Measurements from ENCODE around the gene TNFRSF12A. TPM values are rescaled to one million over a fixed set of nuclear protein-coding genes. Genes with fewer than 3 reads are reported as not detected.

Gene TNFRSF12A
- polyA plus RNA-seq, 12 donors, result 17.2 to 159 (median 35.9) TPM; not detected in 1

DNA sequence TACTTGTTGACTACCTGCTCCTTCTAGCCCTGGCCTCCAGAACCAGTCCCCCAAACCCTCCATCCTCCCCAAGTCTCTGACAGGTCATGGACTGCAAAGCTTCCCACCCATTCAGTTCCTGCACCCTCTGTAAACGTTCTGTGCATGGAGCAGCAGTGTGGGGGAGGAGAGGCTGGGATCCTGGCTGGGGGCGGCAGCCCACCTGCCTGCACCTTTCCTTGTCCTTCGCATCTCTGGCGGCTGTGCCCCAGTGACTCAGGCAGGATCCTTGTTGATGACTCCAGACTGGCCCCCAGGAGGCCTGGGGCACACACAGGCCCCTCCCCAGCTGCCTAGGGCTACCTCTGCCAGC lies 38.3 kb upstream of the TNFRSF12A start:
- no peak for DNase-seq

DNA sequence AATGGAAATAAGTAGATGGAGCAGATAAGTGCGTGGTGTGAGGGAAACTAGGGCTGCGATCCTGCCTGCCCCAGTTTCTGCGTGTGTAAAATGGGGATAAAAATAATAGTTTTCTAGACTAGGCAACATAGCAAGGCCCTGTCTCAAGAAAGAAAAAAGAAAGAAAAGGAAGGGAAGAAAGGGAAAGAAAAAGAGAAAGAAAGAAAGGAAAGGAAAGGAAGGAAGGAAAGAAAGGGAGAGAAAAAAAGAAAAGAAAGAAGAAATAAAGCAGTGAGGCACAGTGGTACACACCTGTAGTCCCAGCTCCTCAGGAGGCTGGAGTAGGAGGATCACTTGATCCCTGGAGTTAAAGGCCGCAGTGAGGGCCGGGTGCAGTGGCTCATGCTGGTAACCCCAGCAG lies 37.8 kb upstream of the TNFRSF12A start:
- DNase-seq, result no peak

DNA sequence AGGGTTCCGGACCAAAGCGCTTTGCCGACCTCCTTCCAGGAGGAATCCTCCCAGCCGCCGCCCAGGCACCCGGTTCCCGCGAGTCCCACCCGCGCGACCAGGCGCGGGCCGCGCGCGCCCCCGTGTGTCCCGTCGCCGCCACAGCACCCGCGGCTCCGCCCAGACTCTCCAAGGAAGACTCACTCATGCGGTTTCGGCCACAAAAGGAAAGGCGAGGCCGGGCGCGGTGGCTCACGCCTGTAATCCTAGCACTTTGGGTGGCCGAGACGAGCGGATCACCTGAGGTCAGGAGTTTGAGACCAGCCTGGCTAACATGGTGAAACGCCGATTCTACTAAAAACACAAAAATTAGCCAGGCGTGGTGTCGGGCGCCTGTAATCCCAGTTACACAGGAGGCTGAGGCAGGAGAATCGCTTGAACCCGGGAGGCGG lies 36.4 kb upstream of the TNFRSF12A start:
- peak; percentile 52 for DNase-seq

DNA sequence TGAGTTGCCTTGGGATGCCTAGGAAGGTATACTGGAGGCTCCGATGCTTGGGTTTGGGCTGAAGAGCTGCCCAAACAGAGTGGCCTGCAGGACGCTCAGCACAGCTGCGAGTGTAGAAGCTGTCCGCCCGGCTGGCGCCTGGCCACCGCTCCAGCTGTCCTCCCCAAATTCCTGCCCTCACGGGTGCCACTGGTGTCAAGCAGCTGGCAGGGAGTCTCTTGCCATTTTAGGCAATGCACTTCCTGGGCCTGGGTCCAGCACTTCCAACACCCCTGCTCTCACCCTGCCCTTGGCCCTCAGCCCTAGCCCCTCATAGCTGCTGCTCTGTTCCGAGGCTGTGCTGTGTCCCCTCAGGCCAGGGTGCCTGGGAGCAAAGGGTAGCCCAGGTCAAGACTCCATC lies 34.7 kb upstream of the TNFRSF12A start:
- peak; percentile 66 for DNase-seq

DNA sequence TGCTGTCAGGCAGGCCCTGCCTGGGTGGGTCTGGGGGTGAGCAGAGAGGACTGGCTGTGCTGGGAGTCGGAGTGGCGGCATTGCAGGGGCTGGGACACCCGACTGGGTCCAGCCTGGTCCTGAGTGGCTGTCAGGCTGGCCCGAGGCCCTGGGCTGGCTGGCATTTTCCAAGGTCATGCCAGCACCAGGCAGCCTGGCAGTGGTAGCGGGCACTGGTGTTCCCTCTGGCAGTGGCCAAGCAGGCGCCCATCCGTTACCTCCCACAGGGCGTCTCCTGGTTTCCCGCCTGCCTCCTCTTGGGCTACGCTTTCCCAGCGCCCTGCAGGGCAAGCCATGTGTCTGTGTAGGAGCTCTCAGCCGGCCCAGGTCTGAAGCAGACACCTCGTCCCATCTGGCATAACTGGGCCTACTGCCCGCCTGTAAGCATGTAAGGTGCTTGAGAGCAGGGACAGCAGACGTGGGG lies 34.2 kb upstream of the TNFRSF12A start:
- DNase-seq, result no peak

DNA sequence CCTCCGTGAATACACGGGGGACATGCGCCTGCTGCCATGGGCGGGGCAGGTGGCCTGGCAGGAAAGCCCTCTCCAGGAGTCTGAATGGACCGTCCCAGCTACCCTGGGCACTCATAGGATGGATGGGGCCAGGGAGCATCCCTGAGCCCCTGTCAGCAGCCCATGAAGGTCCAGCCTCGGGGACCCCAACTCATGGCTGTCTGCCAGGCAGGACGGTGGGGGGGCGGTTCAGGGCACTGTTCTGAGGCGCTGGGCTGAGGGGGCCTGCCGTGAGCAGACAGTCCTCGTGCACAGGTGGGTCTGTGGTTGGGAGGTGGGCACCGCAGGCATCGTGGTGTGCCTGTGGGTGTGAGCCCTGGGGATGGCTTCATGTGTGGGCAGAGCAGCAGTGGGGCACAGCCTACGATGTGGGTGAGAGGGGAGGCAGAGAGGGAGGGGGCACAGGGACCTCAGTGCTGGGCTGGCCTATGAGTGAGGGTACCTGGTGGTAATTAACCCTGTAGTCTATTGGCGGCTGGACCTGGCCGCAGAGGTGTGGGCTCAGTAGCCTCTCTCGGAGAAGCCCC lies 33.5 kb upstream of the TNFRSF12A start:
- no peak for DNase-seq

DNA sequence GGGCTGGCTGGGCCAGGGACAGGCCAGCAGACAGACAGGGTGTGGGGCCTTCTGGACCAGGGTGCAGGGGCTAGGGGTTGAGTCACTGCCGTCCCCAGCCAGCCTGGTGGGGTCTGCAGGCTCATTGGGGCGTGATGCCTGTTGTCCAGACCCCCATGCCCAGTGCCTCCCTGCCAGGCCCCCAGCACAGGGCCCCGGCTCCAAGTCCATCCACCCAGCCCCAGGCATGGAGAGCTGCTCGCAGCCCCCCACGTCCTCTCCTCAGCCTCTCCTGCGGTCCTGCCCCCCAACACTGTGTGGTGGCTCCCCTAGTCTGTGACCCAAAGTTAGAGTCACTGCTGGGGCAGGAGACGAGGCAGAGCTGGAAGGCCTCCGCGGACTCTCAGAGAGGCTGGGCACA lies 32.9 kb upstream of the TNFRSF12A start:
- DNase-seq, result no peak

DNA sequence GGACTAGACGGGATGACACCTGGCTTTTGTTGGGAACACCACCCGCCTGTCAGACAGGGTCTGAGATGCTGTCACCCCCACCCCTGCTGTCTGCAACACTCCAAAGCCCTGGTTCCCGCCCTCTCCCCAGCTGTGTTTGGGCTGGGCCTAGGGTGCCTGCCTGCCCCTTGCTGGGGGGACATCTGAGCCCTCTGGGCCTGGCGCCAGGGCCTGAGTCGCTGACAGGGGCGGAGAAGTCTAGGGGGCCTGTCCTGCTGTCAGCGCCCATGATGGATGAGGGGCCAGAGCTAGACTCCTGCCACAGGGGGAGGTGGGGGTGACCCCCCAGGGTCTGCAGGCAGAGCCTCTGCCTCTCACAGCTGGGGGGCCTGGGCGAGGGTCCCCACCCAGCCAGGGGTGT lies 32.3 kb upstream of the TNFRSF12A start:
- DNase-seq, result no peak

DNA sequence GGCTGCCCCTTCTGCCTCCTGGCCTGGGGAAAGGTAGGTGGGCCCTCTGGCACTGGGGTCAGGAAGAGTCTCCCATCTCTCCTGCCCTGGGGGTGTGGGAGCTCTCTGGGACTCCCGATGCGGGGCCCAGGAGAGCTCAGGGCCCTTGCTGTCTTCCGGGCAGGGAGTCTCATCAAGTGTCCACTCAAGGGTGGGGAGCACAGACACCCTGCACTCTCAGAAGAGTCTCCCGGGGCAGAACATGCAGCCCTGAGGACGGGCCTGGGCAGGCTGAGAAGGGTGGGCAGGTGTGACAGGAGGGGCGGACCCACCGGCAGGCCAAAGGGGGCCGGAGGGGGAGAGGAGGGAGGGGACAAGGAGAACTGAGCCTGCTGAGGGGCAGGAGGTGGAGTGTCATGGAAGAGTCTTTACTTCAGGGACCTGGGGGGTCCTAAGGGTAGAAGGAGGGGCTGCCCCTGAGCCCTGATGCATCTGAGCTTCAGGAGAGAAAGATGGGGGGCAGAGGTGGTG lies 31.5 kb upstream of the TNFRSF12A start:
- DNase-seq, result no peak

DNA sequence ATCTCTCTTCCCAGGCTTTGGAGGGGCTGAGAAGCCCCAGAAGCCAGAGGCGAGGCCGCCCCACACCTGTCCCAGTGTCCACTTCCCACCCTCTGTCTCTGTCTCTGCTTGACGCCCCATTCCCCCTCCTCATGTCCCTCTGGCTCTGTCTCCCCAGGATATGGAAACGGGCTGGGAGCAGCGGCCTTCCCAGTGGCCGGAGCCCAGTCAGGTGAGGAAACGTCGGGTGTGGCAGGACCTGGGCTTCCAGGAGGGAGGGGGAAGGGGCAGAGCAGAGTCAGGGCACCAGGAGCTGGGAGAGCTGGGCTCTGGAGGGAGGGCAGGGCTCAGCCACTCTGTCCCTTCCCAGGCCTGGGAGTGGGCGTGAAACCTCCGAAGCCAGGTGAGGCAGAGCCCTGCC lies 29.3 kb upstream of the TNFRSF12A start:
- DNase-seq, result no peak

DNA sequence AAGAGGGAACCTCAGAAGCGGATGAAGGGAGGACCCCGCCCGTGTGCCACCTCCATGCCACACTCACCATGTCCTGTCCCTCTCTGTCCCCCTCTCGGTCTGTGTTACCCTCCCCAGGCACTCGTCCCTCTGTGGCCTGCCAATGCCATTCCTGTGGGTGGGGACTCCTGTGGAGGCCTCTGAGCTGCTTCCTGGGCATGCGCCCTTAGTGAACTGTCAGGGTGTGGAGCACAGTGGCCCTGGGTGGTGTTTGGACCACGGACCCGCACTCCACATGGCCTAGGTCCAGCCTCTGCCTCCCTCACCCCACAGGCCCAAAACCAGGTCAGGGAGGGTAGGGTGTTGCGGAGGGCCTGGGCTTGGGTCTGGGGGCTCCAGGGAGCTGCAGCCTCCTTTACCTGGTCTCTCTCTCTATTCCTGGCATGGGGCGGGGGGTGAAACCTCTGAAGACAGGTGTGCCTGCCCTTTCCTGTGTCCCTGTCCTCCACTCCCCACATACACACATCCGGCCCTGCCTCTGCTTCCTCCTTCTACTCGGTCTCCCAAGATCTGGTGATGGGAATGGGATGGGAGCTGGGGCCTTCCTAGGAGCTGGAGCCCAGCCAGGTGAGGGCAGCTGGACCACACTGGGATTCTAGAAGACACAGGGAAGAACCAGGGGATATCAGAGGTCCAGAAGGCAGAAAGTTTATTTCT lies 28.5 kb upstream of the TNFRSF12A start:
- DNase-seq, result no peak

DNA sequence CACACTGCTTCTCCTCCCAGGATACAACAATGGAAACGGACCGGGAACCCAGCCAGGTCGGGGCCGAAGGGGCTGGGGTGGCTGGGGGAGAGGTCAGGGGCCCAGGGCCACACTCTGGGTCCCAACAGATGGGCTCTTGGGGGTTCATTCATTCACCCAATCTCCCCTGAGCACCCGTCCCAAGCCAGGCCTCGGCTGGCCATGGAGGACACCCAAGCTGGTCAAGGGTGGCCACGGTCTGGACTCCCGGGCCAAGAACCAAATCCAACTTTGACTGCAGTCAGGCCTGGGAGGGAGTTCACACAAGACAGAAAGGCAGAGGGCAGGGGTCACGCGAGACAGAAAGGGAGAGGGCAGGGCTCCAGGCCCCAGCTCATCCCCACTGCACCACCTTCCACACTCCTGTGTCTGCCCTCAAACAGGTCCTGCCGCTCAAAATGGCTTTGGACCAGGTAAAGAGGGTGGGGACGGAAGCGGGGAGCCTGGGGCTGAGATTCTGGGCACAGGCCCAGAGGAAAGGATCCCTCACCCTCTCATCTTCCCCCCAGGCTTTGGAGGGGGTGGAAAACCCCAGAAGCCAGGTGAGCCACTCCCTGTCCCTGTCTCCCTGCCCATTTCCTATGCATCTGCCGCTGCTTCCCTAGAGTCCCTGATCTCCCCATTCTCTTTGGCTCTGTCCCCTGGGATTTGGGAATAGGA lies 27.6 kb upstream of the TNFRSF12A start:
- DNase-seq, result no peak

DNA sequence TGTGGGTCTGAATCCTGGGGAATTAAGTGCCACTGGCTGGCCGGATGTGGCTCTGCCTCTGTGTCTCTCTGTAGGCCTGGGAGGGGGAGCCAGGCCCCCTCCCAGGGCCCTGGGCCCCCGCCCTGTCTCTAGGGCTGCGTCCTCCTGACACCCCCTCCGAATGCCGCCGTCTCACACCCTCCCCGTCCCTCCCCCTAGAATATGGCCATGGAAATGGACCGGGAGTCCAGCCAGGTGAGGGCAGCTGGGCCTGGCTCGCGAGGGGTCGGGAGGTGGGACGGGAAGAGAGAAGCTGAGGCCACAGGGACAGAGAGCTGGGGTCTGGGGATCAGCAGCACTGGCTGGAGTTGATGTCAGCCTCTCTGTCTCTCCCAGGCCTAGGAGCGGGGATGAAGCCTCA lies 23.9 kb upstream of the TNFRSF12A start:
- no peak for DNase-seq

DNA sequence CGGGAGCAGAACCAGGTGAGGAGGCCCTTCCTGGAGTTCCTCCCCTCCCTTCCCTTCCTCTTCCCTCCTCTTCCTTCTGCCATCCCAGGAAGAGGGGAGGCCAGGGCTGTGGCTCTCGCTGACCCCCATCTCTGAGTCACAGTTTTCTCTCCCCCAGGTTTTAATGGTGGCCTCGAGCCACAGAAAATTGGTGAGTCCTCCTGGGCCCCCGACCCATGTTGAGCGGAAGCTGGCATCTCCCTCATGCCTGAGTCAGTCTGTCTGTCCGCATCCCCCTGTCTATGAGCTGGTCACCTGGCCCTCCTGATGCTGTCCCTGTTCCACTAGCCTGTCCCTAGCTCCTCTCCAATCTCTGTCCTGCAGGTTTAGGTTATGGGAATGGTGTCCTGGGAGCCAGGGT lies 20.2 kb upstream of the TNFRSF12A start:
- no peak for DNase-seq

DNA sequence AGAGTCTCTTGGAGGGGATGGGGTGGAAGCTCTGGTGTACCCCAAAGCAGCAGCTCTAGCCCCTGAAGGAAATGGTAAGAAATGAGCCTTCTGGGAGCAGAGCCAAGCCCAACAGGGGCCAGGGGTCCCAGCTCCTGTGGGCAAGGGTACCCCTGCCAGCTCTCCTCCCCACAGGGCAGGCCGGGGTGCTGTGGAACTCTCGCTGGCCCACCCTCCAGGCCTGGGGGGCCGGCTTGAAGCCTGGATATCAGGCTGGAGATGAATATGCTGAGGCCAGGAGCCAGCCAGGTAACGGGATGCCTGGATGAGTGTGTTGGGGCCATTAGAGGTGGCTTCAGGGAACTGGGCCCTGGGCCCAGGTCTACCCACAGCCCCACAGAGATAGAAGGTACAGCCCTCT lies 19.6 kb upstream of the TNFRSF12A start:
- DNase-seq, result no peak

DNA sequence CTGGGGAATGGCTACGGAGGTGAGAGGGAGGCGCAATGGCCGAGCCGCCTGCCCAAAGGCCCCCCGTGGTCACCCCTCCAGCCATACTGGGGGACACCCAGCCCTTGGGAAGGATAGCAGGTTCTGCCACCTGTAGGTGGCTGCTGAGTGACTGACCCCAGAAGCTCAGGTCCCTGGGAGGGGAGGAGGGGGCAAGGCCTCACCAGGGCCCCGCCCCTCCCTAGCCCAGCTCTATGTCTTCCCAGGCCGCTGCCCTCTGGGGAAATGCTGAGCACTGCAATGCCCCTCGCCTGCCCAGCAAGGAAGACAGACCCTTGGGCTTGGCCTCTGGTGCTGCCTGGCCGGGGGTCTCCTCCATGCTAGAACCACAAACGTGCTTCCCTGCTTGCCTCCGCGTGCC lies 18.9 kb upstream of the TNFRSF12A start:
- DNase-seq, result no peak

DNA sequence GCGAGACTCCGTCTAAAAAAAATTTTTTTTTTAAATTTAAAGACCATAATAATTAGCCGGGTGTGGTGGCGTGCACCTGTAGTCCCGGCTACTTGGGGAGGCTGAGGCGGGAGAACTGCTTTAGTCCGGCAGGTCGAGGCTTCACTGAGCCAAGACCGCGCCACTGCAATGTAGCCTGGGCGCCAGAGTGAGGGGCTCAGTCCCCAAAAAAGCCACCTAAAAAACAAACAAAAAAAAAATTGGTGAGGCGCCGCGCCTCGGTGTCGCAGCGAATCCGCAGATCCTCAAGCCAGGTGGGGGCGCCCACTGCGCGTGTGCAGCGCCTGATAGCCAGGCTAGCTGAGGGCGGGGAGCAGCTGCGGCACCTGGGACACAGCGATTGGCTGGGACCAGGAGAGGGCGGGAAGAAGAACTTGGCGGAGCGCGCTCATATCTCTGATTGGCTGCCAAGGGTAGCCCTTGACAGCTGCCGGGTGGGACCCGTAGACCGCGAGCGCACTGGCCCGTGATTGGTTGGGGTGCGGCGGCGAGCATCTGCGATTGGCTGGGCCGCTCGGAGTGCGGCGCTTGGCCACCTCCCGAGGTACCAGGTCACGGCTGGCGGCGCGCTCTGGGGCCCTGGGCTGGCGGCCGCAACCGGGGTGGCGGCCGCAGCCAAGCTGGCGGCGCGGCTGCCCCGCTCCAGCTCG lies 16.4 kb upstream of the TNFRSF12A start:
- DNase-seq, result peak; percentile 97

DNA sequence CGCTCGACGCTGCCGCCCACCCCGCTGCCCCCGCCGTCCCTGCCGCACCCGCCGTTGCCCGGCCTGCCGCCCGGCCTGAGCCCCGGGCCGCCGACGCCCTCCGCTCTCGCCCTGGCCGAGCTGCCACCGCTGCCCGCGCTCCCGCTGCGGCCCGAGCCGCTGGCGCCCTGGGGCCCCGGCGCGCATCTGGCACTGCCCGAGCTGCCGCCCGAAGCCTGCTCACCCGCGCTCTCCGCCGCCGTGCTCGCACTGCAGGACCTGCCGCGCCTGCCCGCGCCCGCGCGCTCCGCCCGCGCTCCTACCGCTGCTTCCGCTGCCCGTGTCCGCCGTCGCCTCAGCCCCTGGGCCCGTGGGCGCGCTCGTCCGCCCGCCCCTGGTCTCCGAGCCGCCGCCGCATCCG lies 15.8 kb upstream of the TNFRSF12A start:
- no peak for DNase-seq

DNA sequence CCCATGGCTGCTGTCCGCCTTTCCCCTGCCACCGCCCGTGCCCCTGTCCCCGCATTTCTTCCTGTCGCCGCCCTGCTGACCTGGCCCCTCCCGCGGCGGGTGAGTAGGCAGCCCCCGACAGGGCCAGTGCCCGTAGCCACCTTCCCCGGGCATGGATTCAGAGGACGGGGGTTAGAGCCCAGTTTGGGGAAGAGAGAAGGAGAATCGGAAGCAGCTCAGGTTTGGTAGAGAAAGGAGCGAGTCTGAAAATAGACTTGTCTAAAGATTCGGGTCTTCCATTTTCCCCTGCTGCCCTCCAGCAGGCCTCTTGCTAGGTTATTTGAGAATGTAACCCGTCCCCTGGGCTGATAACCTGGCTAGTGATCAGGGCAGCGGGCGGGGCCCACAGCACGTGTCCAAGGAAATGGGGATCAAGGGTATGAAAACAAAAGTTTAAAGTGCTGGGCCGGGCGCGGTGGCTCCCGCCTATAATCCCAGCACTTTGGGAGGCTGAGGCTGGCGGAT lies 15.3 kb upstream of the TNFRSF12A start:
- DNase-seq, result no peak

DNA sequence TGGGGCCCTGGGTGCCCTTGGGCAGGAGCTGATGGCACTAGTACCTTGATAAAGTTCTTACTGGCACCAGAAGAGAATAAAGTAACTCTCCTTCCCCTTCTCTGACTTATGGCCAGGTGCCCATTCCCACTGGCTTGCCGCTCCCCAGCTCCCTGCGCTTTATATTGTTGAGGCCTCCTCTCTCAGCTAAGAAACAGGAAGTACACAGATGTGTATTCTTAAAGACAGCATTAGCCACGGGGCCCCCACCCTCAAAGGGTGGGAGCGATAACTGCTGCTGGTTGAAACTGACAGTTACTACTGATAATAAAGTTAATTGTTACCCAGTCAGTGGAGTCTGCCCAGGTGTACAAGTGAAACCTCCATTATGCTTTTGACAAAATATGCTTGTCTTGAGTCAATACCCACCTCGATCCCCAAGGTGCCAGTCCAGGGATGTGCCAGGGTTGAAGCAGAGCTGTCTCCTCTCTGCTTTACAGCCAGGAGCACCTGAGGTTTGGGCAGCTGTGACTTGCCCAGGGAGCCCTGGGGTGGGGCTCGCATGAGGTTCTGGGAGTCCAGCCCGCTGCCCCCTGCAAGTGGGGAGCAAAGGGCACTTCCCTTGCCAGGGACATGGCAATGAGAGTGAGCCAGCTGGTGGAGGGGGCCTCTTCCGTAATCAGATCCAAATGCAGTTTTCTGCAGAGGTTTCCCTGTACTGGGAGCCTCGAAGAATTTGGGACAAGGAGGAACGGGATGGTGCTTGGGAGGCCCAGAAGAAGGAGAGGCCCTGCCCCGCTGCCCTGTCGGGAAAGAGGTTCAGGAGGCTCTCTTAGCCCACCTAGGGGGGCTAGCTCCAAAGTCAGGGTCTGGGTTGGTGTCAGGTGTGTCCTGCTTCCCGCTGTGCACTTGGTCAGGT lies 12.9 kb upstream of the TNFRSF12A start:
- DNase-seq, result no peak
